Measurements from ENCODE around the gene EDC4. TPM values are rescaled to one million over a fixed set of nuclear protein-coding genes. Genes with fewer than 3 reads are reported as not detected.

Gene EDC4
- total and polyA plus RNA-seq, 9 of the 15 experiments (the other 6 are each of a cell fraction or from before 2014, with no cell fraction given), result 1.1 to 131 (median 74.0) TPM

Small RNAs within 50 kb of the gene (small RNA-seq; reads per million reads assigned to genes)
- gene AC040162.2 (not detected), gene NRN1L (not detected)

Other genes with a start within 250 kb of the EDC4 start
Only the 7 nearest of the 23 such genes appear.
- 31.6 and 38.1 TPM in 2 replicates for gene THAP11, start 30.7 kb upstream of the EDC4 start, total RNA-seq (2014; rRNA removed)
- 12.4 and 13.5 TPM in 2 replicates for gene THAP11, start 30.7 kb upstream of the EDC4 start, total RNA-seq (2014; rRNA removed; fragmentation: Illumina TruSeq; extraction: Trizol)
- gene THAP11, start 30.7 kb upstream of the EDC4 start, total RNA-seq (2015; rRNA removed; fragmentation: Illumina TruSeq; extraction: Trizol), result 21.1 and 21.5 TPM in 2 replicates
- gene THAP11, start 30.7 kb upstream of the EDC4 start, total RNA-seq (2021), result 30.1 TPM in 2 replicates
- 22.5 TPM in 2 replicates for gene THAP11, start 30.7 kb upstream of the EDC4 start, polyA plus RNA-seq (2011; rRNA removed)
- 12.0 and 14.7 TPM in 2 replicates for gene THAP11, start 30.7 kb upstream of the EDC4 start, polyA plus RNA-seq (2014; fragmentation: Illumina TruSeq; extraction: Trizol)
- gene THAP11, start 30.7 kb upstream of the EDC4 start, polyA plus RNA-seq (2014; fragmentation: Nextera tagmentation; extraction: Ambion mirVana), result 1 to 10 TPM; 2.4 to 3.6 TPM
- gene THAP11, start 30.7 kb upstream of the EDC4 start, polyA plus RNA-seq (2014; rRNA removed), result 21.4 and 24.7 TPM in 2 replicates
- 118 and 124 TPM in 2 replicates for gene NUTF2, start 26.1 kb upstream of the EDC4 start, total RNA-seq (2014; rRNA removed)
- 106 and 111 TPM in 2 replicates for gene NUTF2, start 26.1 kb upstream of the EDC4 start, total RNA-seq (2014; rRNA removed; fragmentation: Illumina TruSeq; extraction: Trizol)
- gene NUTF2, start 26.1 kb upstream of the EDC4 start, total RNA-seq (2015; rRNA removed; fragmentation: Illumina TruSeq; extraction: Trizol), result 129 and 147 TPM in 2 replicates
- gene NUTF2, start 26.1 kb upstream of the EDC4 start, total RNA-seq (2021), result 141 and 146 TPM in 2 replicates
- gene NUTF2, start 26.1 kb upstream of the EDC4 start, polyA plus RNA-seq (2011; rRNA removed), result 125 and 181 TPM in 2 replicates
- gene NUTF2, start 26.1 kb upstream of the EDC4 start, polyA plus RNA-seq (2014; fragmentation: Illumina TruSeq; extraction: Trizol), result 199 and 236 TPM in 2 replicates
- gene NUTF2, start 26.1 kb upstream of the EDC4 start, polyA plus RNA-seq (2014; fragmentation: Nextera tagmentation; extraction: Ambion mirVana), result 100 to 1,000 TPM; 244 to 246 TPM
- gene NUTF2, start 26.1 kb upstream of the EDC4 start, polyA plus RNA-seq (2014; rRNA removed), result 183 and 248 TPM in 2 replicates
- gene CENPT, start 25.4 kb upstream of the EDC4 start, total RNA-seq (2014; rRNA removed), result 67.1 and 73.7 TPM in 2 replicates
- 15.1 and 20.1 TPM in 2 replicates for gene CENPT, start 25.4 kb upstream of the EDC4 start, total RNA-seq (2014; rRNA removed; fragmentation: Illumina TruSeq; extraction: Trizol)
- gene CENPT, start 25.4 kb upstream of the EDC4 start, total RNA-seq (2015; rRNA removed; fragmentation: Illumina TruSeq; extraction: Trizol), result 37.7 and 39.7 TPM in 2 replicates
- 62.9 and 65.7 TPM in 2 replicates for gene CENPT, start 25.4 kb upstream of the EDC4 start, total RNA-seq (2021)
- 44.1 and 57.0 TPM in 2 replicates for gene CENPT, start 25.4 kb upstream of the EDC4 start, polyA plus RNA-seq (2011; rRNA removed)
- gene CENPT, start 25.4 kb upstream of the EDC4 start, polyA plus RNA-seq (2014; fragmentation: Illumina TruSeq; extraction: Trizol), result 55.2 and 57.7 TPM in 2 replicates
- gene CENPT, start 25.4 kb upstream of the EDC4 start, polyA plus RNA-seq (2014; fragmentation: Nextera tagmentation; extraction: Ambion mirVana), result 1 to 10 TPM; 3.6 to 8.3 TPM
- 89.1 and 94.2 TPM in 2 replicates for gene CENPT, start 25.4 kb upstream of the EDC4 start, polyA plus RNA-seq (2014; rRNA removed)
- gene NRN1L, start 11.8 kb downstream of the EDC4 start, total RNA-seq (2014; rRNA removed), result 0.45 and 0.59 TPM in 2 replicates
- gene NRN1L, start 11.8 kb downstream of the EDC4 start, total RNA-seq (2014; rRNA removed; fragmentation: Illumina TruSeq; extraction: Trizol), result not detected in 2 replicates
- gene NRN1L, start 11.8 kb downstream of the EDC4 start, total RNA-seq (2015; rRNA removed; fragmentation: Illumina TruSeq; extraction: Trizol), result not detected in 2 replicates
- gene NRN1L, start 11.8 kb downstream of the EDC4 start, total RNA-seq (2021), result 0.47 and 0.86 TPM in 2 replicates
- gene NRN1L, start 11.8 kb downstream of the EDC4 start, polyA plus RNA-seq (2011; rRNA removed), result 0.22 TPM in 1 of 2 replicates, not detected in the other
- gene NRN1L, start 11.8 kb downstream of the EDC4 start, polyA plus RNA-seq (2014; fragmentation: Illumina TruSeq; extraction: Trizol), result 0.47 TPM in 1 of 2 replicates, not detected in the other
- not detected for gene NRN1L, start 11.8 kb downstream of the EDC4 start, polyA plus RNA-seq (2014; fragmentation: Nextera tagmentation; extraction: Ambion mirVana)
- 0.43 and 0.64 TPM in 2 replicates for gene NRN1L, start 11.8 kb downstream of the EDC4 start, polyA plus RNA-seq (2014; rRNA removed)
- gene PSKH1, start 20.2 kb downstream of the EDC4 start, total RNA-seq (2014; rRNA removed), result 6.7 and 6.9 TPM in 2 replicates
- 3.7 and 4.6 TPM in 2 replicates for gene PSKH1, start 20.2 kb downstream of the EDC4 start, total RNA-seq (2014; rRNA removed; fragmentation: Illumina TruSeq; extraction: Trizol)
- gene PSKH1, start 20.2 kb downstream of the EDC4 start, total RNA-seq (2015; rRNA removed; fragmentation: Illumina TruSeq; extraction: Trizol), result 7.7 and 9.4 TPM in 2 replicates
- gene PSKH1, start 20.2 kb downstream of the EDC4 start, total RNA-seq (2021), result 17.1 and 20.9 TPM in 2 replicates
- gene PSKH1, start 20.2 kb downstream of the EDC4 start, polyA plus RNA-seq (2011; rRNA removed), result 15.7 and 18.9 TPM in 2 replicates
- 11.8 and 15.4 TPM in 2 replicates for gene PSKH1, start 20.2 kb downstream of the EDC4 start, polyA plus RNA-seq (2014; fragmentation: Illumina TruSeq; extraction: Trizol)
- 1 to 10 TPM in 1 of 2 experiments, under 1 TPM in 1; 0.96 to 1.0 TPM for gene PSKH1, start 20.2 kb downstream of the EDC4 start, polyA plus RNA-seq (2014; fragmentation: Nextera tagmentation; extraction: Ambion mirVana)
- 10.7 and 12.1 TPM in 2 replicates for gene PSKH1, start 20.2 kb downstream of the EDC4 start, polyA plus RNA-seq (2014; rRNA removed)
- 4.0 and 5.6 TPM in 2 replicates for gene CTRL, start 58.8 kb downstream of the EDC4 start, total RNA-seq (2014; rRNA removed)
- 2.0 and 2.4 TPM in 2 replicates for gene CTRL, start 58.8 kb downstream of the EDC4 start, total RNA-seq (2014; rRNA removed; fragmentation: Illumina TruSeq; extraction: Trizol)
- gene CTRL, start 58.8 kb downstream of the EDC4 start, total RNA-seq (2015; rRNA removed; fragmentation: Illumina TruSeq; extraction: Trizol), result 2.4 and 3.4 TPM in 2 replicates
- gene CTRL, start 58.8 kb downstream of the EDC4 start, total RNA-seq (2021), result 3.8 and 4.1 TPM in 2 replicates
- 1.4 TPM in 2 replicates for gene CTRL, start 58.8 kb downstream of the EDC4 start, polyA plus RNA-seq (2011; rRNA removed)
- gene CTRL, start 58.8 kb downstream of the EDC4 start, polyA plus RNA-seq (2014; fragmentation: Illumina TruSeq; extraction: Trizol), result 3.3 TPM in 2 replicates
- gene CTRL, start 58.8 kb downstream of the EDC4 start, polyA plus RNA-seq (2014; fragmentation: Nextera tagmentation; extraction: Ambion mirVana), result 1 to 10 TPM; 1.7 to 2.5 TPM
- 5.2 and 5.5 TPM in 2 replicates for gene CTRL, start 58.8 kb downstream of the EDC4 start, polyA plus RNA-seq (2014; rRNA removed)
- 101 and 105 TPM in 2 replicates for gene PSMB10, start 63.8 kb downstream of the EDC4 start, total RNA-seq (2014; rRNA removed)
- 17.9 and 24.9 TPM in 2 replicates for gene PSMB10, start 63.8 kb downstream of the EDC4 start, total RNA-seq (2014; rRNA removed; fragmentation: Illumina TruSeq; extraction: Trizol)
- gene PSMB10, start 63.8 kb downstream of the EDC4 start, total RNA-seq (2015; rRNA removed; fragmentation: Illumina TruSeq; extraction: Trizol), result 53.1 and 53.4 TPM in 2 replicates
- 73.0 and 73.1 TPM in 2 replicates for gene PSMB10, start 63.8 kb downstream of the EDC4 start, total RNA-seq (2021)
- 17.3 and 21.0 TPM in 2 replicates for gene PSMB10, start 63.8 kb downstream of the EDC4 start, polyA plus RNA-seq (2011; rRNA removed)
- 11.7 and 44.6 TPM in 2 replicates for gene PSMB10, start 63.8 kb downstream of the EDC4 start, polyA plus RNA-seq (2014; fragmentation: Illumina TruSeq; extraction: Trizol)
- gene PSMB10, start 63.8 kb downstream of the EDC4 start, polyA plus RNA-seq (2014; fragmentation: Nextera tagmentation; extraction: Ambion mirVana), result 10 to 100 TPM; 33.5 to 51.0 TPM
- gene PSMB10, start 63.8 kb downstream of the EDC4 start, polyA plus RNA-seq (2014; rRNA removed), result 94.1 and 118 TPM in 2 replicates